RCC 7860 (cell line): ENCODE measurements around the gene AGO1.

Source experiments
- DNase-seq: peaks from one replicate; pipeline ENCODE4 v3.0.0-alpha.2; 2015; ENCODE audit warnings: low spot score
- FAIRE-seq: peaks from 2 replicates; lab custom pipeline; 2012; peaks lifted over from hg19 to GRCh38; lab: Jason Lieb, UNC

Gene AGO1

GRCh38 chr1:35882945-35883634 is at the start of gene AGO1:
AGO1 (plus strand) TSS chr1:35883209; CDS start chr1:35883422, 213 bp downstream.
- DNase-seq (peak; percentile 83), FAIRE-seq (no peak)

GRCh38 chr1:35833395-35833794 is 49.6 kb upstream of the AGO1 start:
- no peak for FAIRE-seq

GRCh38 chr1:35834218-35834617 is 48.8 kb upstream of the AGO1 start:
- FAIRE-seq (no peak), DNase-seq (no peak)

More at GRCh38 chr1:35833395-35833794, 49.6 kb upstream of the AGO1 start:
- no peak for DNase-seq

- no peak for DNase-seq
- FAIRE-seq: no peak
Observed at GRCh38 chr1:35835398-35835797, 47.6 kb upstream of the AGO1 start.

GRCh38 chr1:35836734-35837133 is 46.3 kb upstream of the AGO1 start:
- DNase-seq (no peak), FAIRE-seq (no peak)

GRCh38 chr1:35838693-35839245 is 44.2 kb upstream of the AGO1 start:
- FAIRE-seq (no peak), DNase-seq (no peak)

GRCh38 chr1:35844826-35845225 is 38.2 kb upstream of the AGO1 start:
- FAIRE-seq: no peak

GRCh38 chr1:35845766-35846165 is 37.2 kb upstream of the AGO1 start:
- no peak for DNase-seq
- FAIRE-seq: no peak

More at GRCh38 chr1:35844826-35845225, 38.2 kb upstream of the AGO1 start:
- DNase-seq: no peak

GRCh38 chr1:35847935-35848565 is 35.0 kb upstream of the AGO1 start:
- FAIRE-seq: no peak

GRCh38 chr1:35850051-35850450 is 33.0 kb upstream of the AGO1 start:
- FAIRE-seq: no peak

More at GRCh38 chr1:35847935-35848565, 35.0 kb upstream of the AGO1 start:
- DNase-seq: no peak

GRCh38 chr1:35850716-35851115 is 32.3 kb upstream of the AGO1 start:
- no peak for DNase-seq
- FAIRE-seq: no peak

More at GRCh38 chr1:35850051-35850450, 33.0 kb upstream of the AGO1 start:
- DNase-seq: no peak

GRCh38 chr1:35851132-35851869 is 31.7 kb upstream of the AGO1 start:
- no peak for FAIRE-seq
- DNase-seq: no peak

- DNase-seq (no peak), FAIRE-seq (no peak)
Observed at GRCh38 chr1:35852241-35852640, 30.8 kb upstream of the AGO1 start.

GRCh38 chr1:35854989-35855700 is 27.9 kb upstream of the AGO1 start:
- no peak for DNase-seq
- no peak for FAIRE-seq

- DNase-seq: no peak
Observed at GRCh38 chr1:35856964-35857363, 26.0 kb upstream of the AGO1 start.

GRCh38 chr1:35857830-35858229 is 25.2 kb upstream of the AGO1 start:
- DNase-seq: no peak
- no peak for FAIRE-seq

More at GRCh38 chr1:35856964-35857363, 26.0 kb upstream of the AGO1 start:
- no peak for FAIRE-seq

GRCh38 chr1:35860696-35861095 is 22.3 kb upstream of the AGO1 start:
- FAIRE-seq (no peak), DNase-seq (no peak)

- FAIRE-seq (no peak), DNase-seq (no peak)
Observed at GRCh38 chr1:35863136-35863535, 19.9 kb upstream of the AGO1 start.

GRCh38 chr1:35863881-35864625 is 19.0 kb upstream of the AGO1 start:
- DNase-seq (no peak), FAIRE-seq (no peak)

GRCh38 chr1:35864813-35865212 is 18.2 kb upstream of the AGO1 start:
- DNase-seq (no peak), FAIRE-seq (no peak)
